T-cell (primary cell): ENCODE results near the gene SOS1. TPM values are rescaled to one million over a fixed set of nuclear protein-coding genes. Genes with fewer than 3 reads are reported as not detected.

Experiments
- ATAC-seq, 4 experiments: fragments of 200-7000 bp in 3 of 4; fragments of 150-1000 bp in 1 of 4; cut with Tn5 transposase; replicated peaks in 1 of 4; 1 replicate in 3 of 4; 2 replicates in 1 of 4; pipeline ENCODE4 v1.10.0; 2021; ENCODE audit warnings: moderate library complexity in 3 of 4, mild to moderate bottlenecking in 2 of 4, moderate number of reproducible peaks in 1 of 4
- CTCF ChIA-PET, 2 donors: fragments of 300-600 bp; sonication (Branson Sonifier 250); formaldehyde crosslinking; loops; one replicate each; lab custom pipeline; 2022; ENCODE audit warnings: antibody characterized with exemption in 2 of 2; lab: Charles Lee
- POLR2A ChIA-PET, 2 donors: fragments of 300-600 bp; sonication (Branson Sonifier 250); formaldehyde crosslinking; loops; one replicate each; lab custom pipeline; 2022; ENCODE audit warnings: antibody characterized with exemption in 2 of 2; lab: Charles Lee
- DNase-seq, 35 experiments: peaks; one replicate each; pipeline versions ENCODE4 v3.0.0 to v3.0.0-alpha.2; 2013 to 2023
- H3K27ac ChIP-seq: one replicate; pipeline ENCODE4 v1.5.1; 2013; ENCODE audit warnings: low read length
- H3K27me3 ChIP-seq, 2 experiments: replicated peaks in 1 of 2; 1 replicate in 1 of 2; 2 replicates in 1 of 2; pipeline versions ENCODE4 v1.6.1 to v1.7.0; 2013; ENCODE audit warnings: low read length in 1 of 2, mixed read lengths in 1 of 2; ENCODE audit not compliant: control insufficient read depth in 2 of 2, insufficient read depth in 2 of 2; ENCODE audit errors: extremely low read depth in 1 of 2
- H3K36me3 ChIP-seq, 2 donors: 1 replicate in 1 of 2; 2 replicates in 1 of 2; pipeline versions ENCODE4 v1.6.1 to v1.7.0; 2013; ENCODE audit warnings: low read length in 1 of 2; ENCODE audit not compliant: control insufficient read depth in 2 of 2, insufficient read depth in 1 of 2; ENCODE audit errors: extremely low read depth in 1 of 2
- H3K4me1 ChIP-seq, 2 experiments: 1 replicate in 1 of 2; 2 replicates in 1 of 2; pipeline versions ENCODE4 v1.6.1 to v1.7.0; 2013; ENCODE audit warnings: low read length in 2 of 2, mixed read lengths in 1 of 2; ENCODE audit not compliant: insufficient read depth in 2 of 2, control insufficient read depth in 1 of 2; ENCODE audit errors: extremely low read depth in 1 of 2
- H3K4me3 ChIP-seq, 2 donors: 1 replicate in 1 of 2; 2 replicates in 1 of 2; pipeline versions ENCODE4 v1.5.1 to v1.7.0; 2013; ENCODE audit warnings: mild to moderate bottlenecking in 2 of 2, low read length in 1 of 2, moderate library complexity in 1 of 2; ENCODE audit not compliant: control insufficient read depth in 1 of 2; ENCODE audit errors: extremely low read depth in 1 of 2
- H3K9me3 ChIP-seq: 2 replicates; pipeline ENCODE4 v1.7.0; 2013
- H3K27ac Mint-ChIP-seq, 2 donors: one replicate each; pipeline ENCODE4 v1.8.0; 2020 to 2021; ENCODE audit warnings: mild to moderate bottlenecking in 2 of 2, mixed read lengths in 2 of 2
- H3K27me3 Mint-ChIP-seq, 2 donors: one replicate each; pipeline ENCODE4 v1.8.0; 2021 to 2022; ENCODE audit warnings: mixed read lengths in 2 of 2
- H3K36me3 Mint-ChIP-seq: one replicate; pipeline ENCODE4 v1.8.0; 2021; ENCODE audit warnings: mixed read lengths
- H3K4me1 Mint-ChIP-seq, 3 donors: one replicate each; pipeline ENCODE4 v1.8.0; 2020 to 2022; ENCODE audit warnings: mixed read lengths in 3 of 3, mild to moderate bottlenecking in 1 of 3
- H3K4me3 Mint-ChIP-seq, 3 donors: one replicate each; pipeline ENCODE4 v1.8.0; 2020 to 2022; ENCODE audit warnings: mild to moderate bottlenecking in 3 of 3, mixed read lengths in 3 of 3, moderate library complexity in 3 of 3
- H3K9me3 Mint-ChIP-seq, 3 donors: one replicate each; pipeline ENCODE4 v1.8.0; 2020 to 2022; ENCODE audit warnings: mixed read lengths in 3 of 3
- WGBS: methylation state at CpG from one replicate; pipeline ENCODE4 v1.1.5; 2013; ENCODE audit warnings: missing lambda C conversion rate; ENCODE audit not compliant: insufficient coverage; 5-methylcytosine and 5-hydroxymethylcytosine counted together
- total RNA-seq, 35 experiments: library from RNA in 6 of 35; stranded (reverse) in 6 of 35; fragments of 120-200 nt in 1 of 35; gene quantifications; one replicate each; pipeline versions ENCODE4 v1.2.1 to v1.2.4 and lab custom pipeline; 2013 to 2026

SOS1 gene
- total RNA-seq, 5 donors from 2014 or later (not counting 1 experiment from before 2014, with no cell fraction given), result 44.3 to 138 (median 82.9) TPM

DNA sequence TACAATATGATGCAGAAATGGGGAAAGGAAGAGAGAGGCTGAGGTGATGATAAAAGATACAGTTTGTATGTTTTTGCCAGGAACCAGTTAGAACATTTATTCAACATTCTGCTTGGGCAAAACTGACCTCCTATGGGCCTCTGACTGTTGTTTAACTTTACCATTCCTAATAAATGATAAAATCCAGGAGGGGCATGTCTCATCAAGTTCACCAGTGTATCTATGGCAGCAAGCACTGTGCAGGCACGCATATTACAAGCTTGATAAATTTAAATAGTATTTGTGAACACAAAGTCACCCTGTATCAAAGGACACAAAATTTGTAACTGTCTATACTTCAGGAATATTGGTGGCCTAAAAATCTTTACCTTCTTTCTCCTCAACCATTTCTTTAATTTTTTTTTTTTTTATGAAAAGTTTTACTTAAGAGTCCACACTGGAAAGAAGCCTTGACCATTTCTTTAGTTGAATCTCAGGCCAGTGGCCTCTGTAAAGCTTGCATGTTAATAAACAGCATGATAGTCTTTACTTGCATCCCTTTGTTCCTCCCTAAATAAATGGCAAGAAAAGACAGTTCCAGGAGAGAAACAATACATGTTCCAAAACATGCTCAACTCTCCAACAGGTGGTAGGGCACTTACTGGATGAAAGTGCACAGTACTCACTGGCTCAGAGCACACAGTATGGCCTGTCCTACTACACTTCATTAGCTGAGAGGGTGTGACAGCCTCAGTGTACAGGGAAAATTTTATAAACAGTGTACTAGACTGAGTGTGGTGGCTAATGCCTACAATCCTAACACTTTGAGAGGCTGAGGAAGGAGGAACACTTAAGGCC lies 52.3 kb downstream of the SOS1 start:
- Mint-ChIP-seq H3K4me3 (no peak overlapping the region), H3K27me3 (no peaks in the 10 kb centered on the region), H3K36me3 (peaks cover 13% of the 10 kb centered on the region), H3K27ac (peak overlapping the region; percentile 17 to 66), H3K9me3 (no peaks in the 10 kb centered on the region), H3K4me1 (peaks cover 31 to 52% (median 38%) of the 10 kb centered on the region in 3 donors)
- Histone ChIP-seq H3K27ac (no peak overlapping the region), H3K4me1 (peaks cover 0 to 5% of the 10 kb centered on the region in 2 experiments), H3K9me3 (no peaks in the 10 kb centered on the region), H3K4me3 (no peak overlapping the region), H3K36me3 (peaks cover 0 to 16% of the 10 kb centered on the region in 2 donors), H3K27me3 (no peaks in the 10 kb centered on the region)
- no CpG with 5 or more reads among the region's 1 CpG for WGBS
- DNase-seq (no peak), ATAC-seq (no peak)
- ChIA-PET POLR2A (interaction anchor here in 1 of 2 donors (0.6 kb wide), 1 partner anchor 30 kb away, joined by 3 read pairs; no protein-coding TSS in a partner anchor), CTCF (interaction anchor here (0.5 to 1.0 kb wide), 5 partner anchors 39 to 224 kb away, joined by 3 to 9 read pairs (median 6); no protein-coding TSS in a partner anchor)

DNA sequence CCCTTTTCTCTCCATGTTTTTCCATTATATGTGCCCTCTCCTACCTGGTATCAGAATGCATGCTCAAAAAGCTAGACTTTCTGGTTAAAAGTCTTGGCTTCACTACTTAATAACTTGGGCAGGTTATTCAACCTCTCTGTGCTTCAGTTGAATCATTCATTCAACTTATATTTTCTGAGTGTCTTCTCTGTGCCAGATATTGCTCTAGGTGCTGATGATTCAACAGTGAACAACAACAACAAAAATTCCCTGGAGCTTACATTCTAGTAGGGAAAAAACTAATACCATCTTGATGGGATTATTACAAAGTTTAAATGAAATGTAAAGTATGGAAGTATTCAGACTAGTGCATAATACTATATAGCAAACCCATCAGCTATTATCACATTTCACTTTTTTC lies 55.2 kb downstream of the SOS1 start:
- no peaks in the 10 kb centered on the region for H3K4me1 ChIP-seq
- no peak for DNase-seq
- peaks cover 0 to 16% of the 10 kb centered on the region in 2 donors for H3K36me3 ChIP-seq
- ChIA-PET CTCF (interaction anchor here (1.5 to 6.9 kb wide), 3 partner anchors 45 to 163 kb away, joined by 4 to 96 read pairs (median 7); no protein-coding TSS in a partner anchor), POLR2A (interaction anchor here in 1 of 2 donors (1.6 kb wide), 1 partner anchor 164 kb away, joined by 5 read pairs; no protein-coding TSS in a partner anchor)
- ATAC-seq, result no peak
- Mint-ChIP-seq H3K36me3 (peaks cover 13% of the 10 kb centered on the region), H3K27me3 (no peaks in the 10 kb centered on the region), H3K4me1 (peaks cover 20 to 42% (median 24%) of the 10 kb centered on the region in 3 donors), H3K4me3 (no peak overlapping the region), H3K9me3 (no peaks in the 10 kb centered on the region), H3K27ac (peak overlapping the region; percentile 56 to 73)
- H3K27me3 ChIP-seq, result no peaks in the 10 kb centered on the region
- H3K4me3 ChIP-seq, result no peak overlapping the region
- H3K9me3 ChIP-seq, result no peaks in the 10 kb centered on the region
- no peak overlapping the region for H3K27ac ChIP-seq

DNA sequence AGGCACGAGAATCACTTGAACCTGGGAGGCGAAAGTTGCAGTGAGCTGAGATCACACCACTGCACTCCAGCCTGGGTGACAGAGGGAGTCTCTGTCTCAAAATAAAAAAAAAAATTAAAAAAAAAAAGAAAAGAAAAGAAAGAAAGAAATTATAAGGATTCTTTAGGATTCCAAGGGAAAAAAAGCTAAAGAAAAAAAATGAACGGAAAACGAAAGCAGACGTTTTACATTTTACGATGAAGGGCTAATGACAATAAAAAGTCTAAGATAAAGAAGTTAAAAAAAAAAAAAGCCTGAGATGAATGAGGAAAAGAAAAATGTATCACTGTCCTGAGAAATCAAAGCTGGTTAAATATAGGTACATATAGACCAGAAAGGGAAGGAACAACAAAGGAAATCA lies 58.5 kb downstream of the SOS1 start:
- Mint-ChIP-seq H3K27me3 (no peaks in the 10 kb centered on the region), H3K36me3 (peaks cover 13% of the 10 kb centered on the region), H3K4me3 (no peak overlapping the region), H3K9me3 (no peaks in the 10 kb centered on the region), H3K4me1 (peaks cover 11 to 28% (median 17%) of the 10 kb centered on the region in 3 donors), H3K27ac (peak overlapping the region; percentile 25 to 36)
- no peaks in the 10 kb centered on the region for H3K4me1 ChIP-seq
- DNase-seq, result no peak
- H3K9me3 ChIP-seq, result no peaks in the 10 kb centered on the region
- ChIA-PET CTCF (interaction anchor here (0.5 to 6.9 kb wide), 12 partner anchors 14 to 819 kb away, joined by 3 to 96 read pairs (median 4); no protein-coding TSS in a partner anchor), POLR2A (interaction anchor here in 1 of 2 donors (0.9 kb wide), 1 partner anchor 57 kb away, joined by 7 read pairs; no protein-coding TSS in a partner anchor)
- H3K36me3 ChIP-seq, result peaks cover 0 to 16% of the 10 kb centered on the region in 2 donors
- no peak overlapping the region for H3K27ac ChIP-seq
- H3K4me3 ChIP-seq, result no peak overlapping the region
- no CpG with 5 or more reads among the region's 6 CpGs for whole genome bisulfite sequencing
- H3K27me3 ChIP-seq, result no peaks in the 10 kb centered on the region
- no peak for ATAC-seq

DNA sequence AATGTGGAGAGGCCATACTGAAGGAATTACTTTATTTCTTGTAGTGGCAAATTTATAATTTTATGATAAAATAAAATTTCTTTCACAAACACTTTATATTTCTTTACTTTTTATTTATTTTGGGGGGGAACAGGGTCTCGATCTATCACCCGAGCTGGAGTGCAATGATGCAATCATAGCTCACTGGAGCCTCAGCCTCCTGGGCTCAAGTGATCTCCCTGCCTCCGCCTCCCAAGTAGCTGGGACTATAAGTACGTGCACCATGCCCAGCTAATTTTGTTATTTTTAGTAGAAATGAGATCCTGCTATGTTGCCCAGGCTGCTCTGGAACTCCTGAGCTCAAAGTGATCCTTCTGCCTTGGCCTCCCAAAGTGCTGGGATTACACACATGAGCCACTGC lies 59.6 kb downstream of the SOS1 start:
- Histone ChIP-seq H3K4me3 (no peak overlapping the region), H3K27me3 (no peaks in the 10 kb centered on the region), H3K36me3 (peaks cover 0 to 12% of the 10 kb centered on the region in 2 donors), H3K9me3 (no peaks in the 10 kb centered on the region), H3K4me1 (no peaks in the 10 kb centered on the region), H3K27ac (no peak overlapping the region)
- Mint-ChIP-seq H3K4me1 (peaks cover 8 to 24% (median 11%) of the 10 kb centered on the region in 3 donors), H3K27ac (no peak overlapping the region), H3K9me3 (no peaks in the 10 kb centered on the region), H3K4me3 (no peak overlapping the region), H3K36me3 (peaks cover 13% of the 10 kb centered on the region), H3K27me3 (no peaks in the 10 kb centered on the region)
- 100% methylated on average over 3 of the region's 4 CpGs for WGBS
- CTCF ChIA-PET, result interaction anchor here (0.6 to 6.9 kb wide), 10 partner anchors 19 to 201 kb away, joined by 3 to 96 read pairs (median 4); no protein-coding TSS in a partner anchor
- DNase-seq (no peak), ATAC-seq (no peak)
- POLR2A ChIA-PET, result interaction anchor here in 1 of 2 donors (0.8 kb wide), 1 partner anchor 168 kb away, joined by 19 read pairs; no protein-coding TSS in a partner anchor

DNA sequence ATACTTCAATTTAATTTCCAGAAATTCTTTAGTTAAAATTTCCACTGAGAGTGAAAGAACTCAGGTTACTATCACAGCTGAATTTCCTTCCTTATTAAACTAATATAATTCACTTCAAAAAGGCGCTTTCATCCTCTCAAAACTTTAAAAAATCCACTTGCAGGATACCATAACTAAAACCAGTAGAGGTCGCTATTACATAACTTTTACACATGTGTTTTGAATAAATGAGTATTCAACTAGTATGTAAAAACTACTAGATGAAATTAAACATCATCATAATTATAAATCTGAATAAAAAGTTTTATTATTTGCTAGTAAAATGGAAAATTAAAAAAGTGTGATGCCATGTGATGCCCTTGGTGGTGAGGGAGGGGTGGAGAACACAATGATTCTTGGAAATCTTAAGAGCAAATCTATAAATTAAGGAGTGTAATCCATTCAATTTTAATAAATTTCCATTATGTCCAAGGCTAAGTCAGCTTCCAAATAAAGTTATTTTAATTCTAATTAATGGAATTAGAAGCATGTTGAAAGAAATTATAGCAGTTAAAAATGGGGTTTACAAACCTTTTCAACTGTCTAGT lies 61.4 kb downstream of the SOS1 start:
- Mint-ChIP-seq H3K36me3 (peaks cover 15% of the 10 kb centered on the region), H3K4me3 (no peak overlapping the region), H3K27me3 (no peaks in the 10 kb centered on the region), H3K27ac (no peak overlapping the region), H3K9me3 (no peaks in the 10 kb centered on the region), H3K4me1 (peaks cover 6 to 16% (median 8%) of the 10 kb centered on the region in 3 donors)
- Histone ChIP-seq H3K27ac (no peak overlapping the region), H3K36me3 (peaks cover 0 to 15% of the 10 kb centered on the region in 2 donors), H3K4me3 (no peak overlapping the region), H3K27me3 (no peaks in the 10 kb centered on the region), H3K4me1 (no peaks in the 10 kb centered on the region), H3K9me3 (no peaks in the 10 kb centered on the region)
- ChIA-PET CTCF (interaction anchor here (0.7 to 6.5 kb wide), 18 partner anchors 9 to 286 kb away, joined by 3 to 158 read pairs (median 4); partner anchors contain the start of gene SOS1 (in 1 of the 2)), POLR2A (no interaction called here)
- ATAC-seq (no peak), DNase-seq (peak in 1 of 35 experiments; percentile 75)
- no CpG with 5 or more reads among the region's 2 CpGs for WGBS

DNA sequence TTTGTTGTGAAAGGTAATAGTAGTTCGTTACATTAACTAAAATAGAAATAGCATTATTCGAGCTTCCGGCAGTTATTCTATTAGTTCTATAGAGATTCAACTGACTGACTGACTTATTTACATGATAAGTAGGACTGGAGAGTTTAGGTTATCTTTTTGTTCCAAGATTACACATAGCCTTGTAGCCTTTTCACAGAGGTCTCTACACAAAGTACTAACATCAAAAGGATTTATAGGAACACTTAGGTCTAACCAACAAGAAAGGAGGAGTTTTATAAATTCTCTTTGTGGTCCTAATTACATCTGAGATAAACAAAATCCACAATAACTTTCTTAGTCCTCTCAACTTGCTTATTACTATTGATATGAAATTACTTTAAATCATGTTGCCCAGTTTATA lies 62.8 kb downstream of the SOS1 start:
- Mint-ChIP-seq H3K4me1 (peaks cover 0 to 12% (median 5%) of the 10 kb centered on the region in 3 donors), H3K36me3 (peaks cover 20% of the 10 kb centered on the region), H3K27ac (no peak overlapping the region), H3K27me3 (no peaks in the 10 kb centered on the region), H3K4me3 (no peak overlapping the region), H3K9me3 (no peaks in the 10 kb centered on the region)
- CTCF ChIA-PET, result interaction anchor here (0.6 to 6.5 kb wide), 9 partner anchors 13 to 188 kb away, joined by 3 to 158 read pairs (median 4); no protein-coding TSS in a partner anchor
- Histone ChIP-seq H3K9me3 (no peaks in the 10 kb centered on the region), H3K4me1 (no peaks in the 10 kb centered on the region), H3K27ac (no peak overlapping the region), H3K36me3 (peaks cover 0 to 21% of the 10 kb centered on the region in 2 donors), H3K27me3 (no peaks in the 10 kb centered on the region), H3K4me3 (no peak overlapping the region)
- POLR2A ChIA-PET, result no interaction called here
- DNase-seq (no peak), ATAC-seq (no peak)
- WGBS, result no CpG with 5 or more reads among the region's 3 CpGs
